SK-N-MC (cell line): Measurements from ENCODE around the gene LHX5.

Experiments
- EZH2 ChIP-seq: fragments of 200-600 bp; sonication (generic); IDR thresholded peaks from one replicate; pipeline ENCODE4 v1.6.1; 2017; ENCODE audit warnings: antibody characterized with exemption
- FOXP2 ChIP-seq: optimal IDR thresholded peaks from 2 replicates; pipeline ENCODE3; 2011; ENCODE audit warnings: mild to moderate bottlenecking, moderate library complexity; ENCODE audit not compliant: insufficient read depth; ENCODE audit errors: extremely low read length, control extremely low read depth
- POLR2AphosphoS5 ChIP-seq: IDR thresholded peaks from 2 replicates; pipeline ENCODE4 v1.6.1; 2012; ENCODE audit warnings: mild to moderate bottlenecking, low read depth, low read length, borderline replicate concordance

- no peak for TF ChIP-seq EZH2
- no peak for TF ChIP-seq POLR2AphosphoS5
- no peak for TF ChIP-seq FOXP2
Measured at GRCh38 chr12:113488322-113488721, 16.7 kb upstream of the LHX5 start.
